CD4-positive, alpha-beta T cell (primary cell): ENCODE data around the gene AAK1. TPM values are rescaled to one million over a fixed set of nuclear protein-coding genes. Genes with fewer than 3 reads are reported as not detected.
"Not testable (repeated sequence)": the region's sequence is repeated elsewhere in the genome, so short reads cannot be mapped to it uniquely, and the experiment has no call there.

Source experiments
- ATAC-seq: fragments of 200-7000 bp; cut with Tn5 transposase; one replicate; pipeline ENCODE4 v1.10.0; 2022; ENCODE audit warnings: mild to moderate bottlenecking; ENCODE audit not compliant: poor library complexity
- CTCF ChIA-PET: fragments of 350-600 bp; sonication (Branson Sonifier 250); formaldehyde crosslinking; loops from one replicate; lab custom pipeline; 2021; ENCODE audit warnings: antibody characterized with exemption, inconsistent platforms; lab: Charles Lee
- POLR2A ChIA-PET: fragments of 350-600 bp; sonication (Branson Sonifier 250); formaldehyde crosslinking; loops from one replicate; lab custom pipeline; 2021; ENCODE audit warnings: antibody characterized with exemption, inconsistent platforms; lab: Charles Lee
- DNase-seq, 14 experiments: peaks; one replicate each; pipeline ENCODE4 v3.0.0-alpha.2; 2013 to 2020; ENCODE audit warnings: mixed read lengths in 2 of 14
- H3K27ac ChIP-seq, 2 donors: one replicate each; pipeline versions ENCODE4 v1.5.1 to v1.7.0; 2013; ENCODE audit warnings: low read length in 2 of 2, low read depth in 1 of 2, mild to moderate bottlenecking in 1 of 2
- H3K27me3 ChIP-seq, 2 experiments: 1 replicate in 1 of 2; 2 replicates in 1 of 2; pipeline versions ENCODE4 v1.6.1 to v1.7.0; 2013; ENCODE audit warnings: low read length in 2 of 2, control low read depth in 1 of 2, mild to moderate bottlenecking in 1 of 2, moderate library complexity in 1 of 2; ENCODE audit not compliant: insufficient read depth in 2 of 2, control insufficient read depth in 1 of 2
- H3K36me3 ChIP-seq: one replicate; pipeline ENCODE4 v1.6.1; 2013; ENCODE audit warnings: low read length, control low read depth; ENCODE audit not compliant: insufficient read depth
- H3K4me1 ChIP-seq: one replicate; pipeline ENCODE4 v1.6.1; 2013; ENCODE audit warnings: low read length, control low read depth; ENCODE audit not compliant: insufficient read depth
- H3K4me3 ChIP-seq: one replicate; pipeline ENCODE4 v1.5.1; 2013; ENCODE audit warnings: mild to moderate bottlenecking, low read length, moderate library complexity
- H3K9me3 ChIP-seq, 2 experiments: 1 replicate in 1 of 2; 2 replicates in 1 of 2; pipeline versions ENCODE4 v1.6.1 to v1.7.0; 2013; ENCODE audit warnings: low read length in 2 of 2, mild to moderate bottlenecking in 2 of 2, control low read depth in 1 of 2, moderate library complexity in 1 of 2; ENCODE audit not compliant: control insufficient read depth in 1 of 2, insufficient read depth in 1 of 2
- H3K27ac Mint-ChIP-seq: one replicate; pipeline ENCODE4 v1.8.0; 2020; ENCODE audit warnings: mixed read lengths
- H3K27me3 Mint-ChIP-seq: one replicate; pipeline ENCODE4 v1.8.0; 2021; ENCODE audit warnings: mixed read lengths
- H3K36me3 Mint-ChIP-seq: one replicate; pipeline ENCODE4 v1.8.0; 2021; ENCODE audit warnings: low read depth, mixed read lengths
- H3K4me1 Mint-ChIP-seq: one replicate; pipeline ENCODE4 v1.8.0; 2021; ENCODE audit warnings: low read depth, mixed read lengths
- H3K4me3 Mint-ChIP-seq: one replicate; pipeline ENCODE4 v1.8.0; 2020; ENCODE audit warnings: mild to moderate bottlenecking, mixed read lengths
- H3K9me3 Mint-ChIP-seq: one replicate; pipeline ENCODE4 v1.8.0; 2020; ENCODE audit warnings: mixed read lengths
- intact Hi-C, 2 experiments: fragments of 100-400 bp; cut with DNase I in 1 of 2; cut with micrococcal nuclease in 1 of 2; formaldehyde crosslinking; loops; one replicate each; pipeline versions ENCODE4 v1.15.1 to v1.9.0; 2023 to 2025; cut with DNase I, micrococcal nuclease
- total RNA-seq, 174 experiments: library from RNA in 2 of 174; stranded (reverse) in 2 of 174; gene quantifications; one replicate each; pipeline ENCODE4 v1.2.3 and lab custom pipeline; 2021 to 2026
- TF ChIP-seq, protein P1 (sequence below): fragments of 200-600 bp; IDR thresholded peaks from one replicate; pipeline ENCODE4 v1.8.0; 2022; ENCODE audit warnings: antibody characterized with exemption, mild to moderate bottlenecking

Gene AAK1
- total RNA-seq, 2 experiments from 2014 or later, result 201 to 208 TPM

DNA sequence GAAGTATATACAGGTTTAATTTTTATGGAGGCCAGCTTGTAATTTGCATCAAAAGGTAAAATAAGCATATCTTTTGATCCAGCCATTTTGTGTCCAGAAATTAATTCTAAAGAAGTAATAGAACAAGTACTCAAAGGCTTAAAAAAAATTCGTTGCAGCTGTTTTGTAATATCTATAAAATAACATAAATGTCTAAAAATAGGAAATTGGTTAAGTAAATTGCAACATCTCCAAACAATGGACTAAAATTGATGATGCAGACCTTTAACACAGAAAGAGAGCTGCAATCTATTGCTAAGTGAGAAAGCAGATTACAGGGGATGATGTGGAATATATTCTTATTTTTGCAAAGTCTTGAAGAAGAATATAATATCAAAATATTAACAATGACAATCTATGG is 19.4 kb downstream of the AAK1 start:
- Histone ChIP-seq H3K4me3 (no peak overlapping the region), H3K4me1 (peaks cover 79% of the 10 kb centered on the region), H3K27me3 (no peaks in the 10 kb centered on the region), H3K36me3 (peaks cover 6% of the 10 kb centered on the region), H3K27ac (no peak overlapping the region), H3K9me3 (no peaks in the 10 kb centered on the region)
- CTCF ChIA-PET, result interaction anchor here (1.3 kb wide), 1 partner anchor 100 kb away, joined by 3 read pairs; no protein-coding TSS in a partner anchor
- H3K27ac Mint-ChIP-seq, result peak overlapping the region; percentile 69
- no peak overlapping the region for H3K4me3 Mint-ChIP-seq
- intact Hi-C loops, result loop anchor here in 1 of 2 experiments (2.0 kb wide), 1 partner anchor 67 kb away; no protein-coding TSS in a partner anchor
- ATAC-seq (no peak), DNase-seq (no peak)
- peaks cover 7% of the 10 kb centered on the region for H3K36me3 Mint-ChIP-seq
- peaks cover 5% of the 10 kb centered on the region for H3K4me1 Mint-ChIP-seq
- H3K27me3 Mint-ChIP-seq, result no peaks in the 10 kb centered on the region
- POLR2A ChIA-PET, result interaction anchor here (0.6 to 2.3 kb wide), 3 partner anchors 18 to 248 kb away, joined by 3 to 12 read pairs (median 5); partner anchors contain the start of gene AAK1
- H3K9me3 Mint-ChIP-seq, result no peaks in the 10 kb centered on the region
- TF ChIP-seq, protein P1, sequence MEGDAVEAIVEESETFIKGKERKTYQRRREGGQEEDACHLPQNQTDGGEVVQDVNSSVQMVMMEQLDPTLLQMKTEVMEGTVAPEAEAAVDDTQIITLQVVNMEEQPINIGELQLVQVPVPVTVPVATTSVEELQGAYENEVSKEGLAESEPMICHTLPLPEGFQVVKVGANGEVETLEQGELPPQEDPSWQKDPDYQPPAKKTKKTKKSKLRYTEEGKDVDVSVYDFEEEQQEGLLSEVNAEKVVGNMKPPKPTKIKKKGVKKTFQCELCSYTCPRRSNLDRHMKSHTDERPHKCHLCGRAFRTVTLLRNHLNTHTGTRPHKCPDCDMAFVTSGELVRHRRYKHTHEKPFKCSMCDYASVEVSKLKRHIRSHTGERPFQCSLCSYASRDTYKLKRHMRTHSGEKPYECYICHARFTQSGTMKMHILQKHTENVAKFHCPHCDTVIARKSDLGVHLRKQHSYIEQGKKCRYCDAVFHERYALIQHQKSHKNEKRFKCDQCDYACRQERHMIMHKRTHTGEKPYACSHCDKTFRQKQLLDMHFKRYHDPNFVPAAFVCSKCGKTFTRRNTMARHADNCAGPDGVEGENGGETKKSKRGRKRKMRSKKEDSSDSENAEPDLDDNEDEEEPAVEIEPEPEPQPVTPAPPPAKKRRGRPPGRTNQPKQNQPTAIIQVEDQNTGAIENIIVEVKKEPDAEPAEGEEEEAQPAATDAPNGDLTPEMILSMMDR, result no peak

DNA sequence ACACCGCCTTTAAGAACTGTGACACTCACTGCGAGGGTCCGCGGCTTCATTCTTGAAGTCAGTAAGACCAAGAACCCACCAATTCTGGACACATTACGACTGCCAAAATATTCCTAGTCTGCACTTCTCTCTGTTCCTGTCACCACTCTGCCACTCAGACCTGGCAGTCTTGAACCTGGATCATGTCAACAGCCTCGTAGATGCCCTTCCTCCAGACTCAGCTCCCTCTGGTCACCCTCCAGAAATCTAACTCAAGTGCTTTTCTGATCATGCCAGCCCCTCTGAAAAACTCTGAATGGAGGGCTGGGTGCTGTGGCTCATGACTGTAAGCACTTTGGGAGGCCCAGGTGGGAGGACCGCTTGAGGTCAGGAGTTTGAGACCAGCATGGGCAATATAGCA is 20.3 kb downstream of the AAK1 start:
- Mint-ChIP-seq H3K4me3 (peak overlapping the region; percentile 9), H3K9me3 (no peaks in the 10 kb centered on the region), H3K27me3 (no peaks in the 10 kb centered on the region), H3K4me1 (peaks cover 5% of the 10 kb centered on the region), H3K36me3 (peaks cover 7% of the 10 kb centered on the region), H3K27ac (peak overlapping the region; percentile 69)
- Histone ChIP-seq H3K27me3 (no peaks in the 10 kb centered on the region), H3K27ac (no peak overlapping the region), H3K36me3 (peaks cover 6% of the 10 kb centered on the region), H3K9me3 (no peaks in the 10 kb centered on the region), H3K4me3 (no peak overlapping the region), H3K4me1 (peaks cover 81% of the 10 kb centered on the region)
- ATAC-seq, result no peak
- ChIA-PET CTCF (interaction anchor here (1.3 kb wide), 1 partner anchor 101 kb away, joined by 3 read pairs; no protein-coding TSS in a partner anchor), POLR2A (interaction anchor here (2.3 to 5.1 kb wide), 2 partner anchors 18 to 21 kb away, joined by 12 to 14 read pairs; partner anchors contain the start of gene AAK1)
- DNase-seq, result no peak
- TF ChIP-seq, protein P1, result no peak
- intact Hi-C loops, result loop anchor here in 1 of 2 experiments (2.0 kb wide), 1 partner anchor 18 kb away; no protein-coding TSS in a partner anchor

DNA sequence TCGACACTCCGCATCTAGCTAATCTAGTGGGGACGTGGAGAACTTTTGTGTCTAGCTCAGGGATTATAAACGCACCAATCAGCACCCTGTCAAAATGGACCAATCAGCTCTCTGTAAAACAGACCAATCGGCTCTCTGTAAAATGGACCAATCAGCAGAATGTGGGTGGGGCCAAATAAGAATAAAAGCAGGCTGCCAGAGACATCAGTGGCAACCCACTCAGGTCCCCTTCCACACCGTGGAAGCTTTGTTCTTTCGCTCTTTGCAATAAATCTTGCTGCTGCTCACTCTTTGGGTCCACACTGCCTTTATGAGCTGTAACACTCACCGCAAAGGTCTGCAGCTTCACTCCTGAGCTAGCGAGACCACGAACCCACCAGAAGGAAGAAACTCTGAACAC is 20.7 kb downstream of the AAK1 start:
- Mint-ChIP-seq H3K27ac (peak overlapping the region; percentile 69), H3K4me3 (peak overlapping the region; percentile 9)
- H3K9me3 ChIP-seq, DNase-seq, H3K27me3 ChIP-seq, H3K4me1 Mint-ChIP-seq, H3K9me3 Mint-ChIP-seq, H3K4me3 ChIP-seq, H3K27me3 Mint-ChIP-seq, H3K36me3 Mint-ChIP-seq, ATAC-seq, H3K27ac ChIP-seq, H3K36me3 ChIP-seq: not testable (repeated sequence)
- ChIA-PET CTCF (interaction anchor here (1.3 kb wide), 1 partner anchor 102 kb away, joined by 3 read pairs; no protein-coding TSS in a partner anchor), POLR2A (interaction anchor here (2.3 to 5.1 kb wide), 2 partner anchors 19 to 22 kb away, joined by 12 to 14 read pairs; partner anchors contain the start of gene AAK1)
- peaks cover 81% of the 10 kb centered on the region for H3K4me1 ChIP-seq
- intact Hi-C loops, result loop anchor here in 1 of 2 experiments (2.0 kb wide), 1 partner anchor 18 kb away; no protein-coding TSS in a partner anchor

DNA sequence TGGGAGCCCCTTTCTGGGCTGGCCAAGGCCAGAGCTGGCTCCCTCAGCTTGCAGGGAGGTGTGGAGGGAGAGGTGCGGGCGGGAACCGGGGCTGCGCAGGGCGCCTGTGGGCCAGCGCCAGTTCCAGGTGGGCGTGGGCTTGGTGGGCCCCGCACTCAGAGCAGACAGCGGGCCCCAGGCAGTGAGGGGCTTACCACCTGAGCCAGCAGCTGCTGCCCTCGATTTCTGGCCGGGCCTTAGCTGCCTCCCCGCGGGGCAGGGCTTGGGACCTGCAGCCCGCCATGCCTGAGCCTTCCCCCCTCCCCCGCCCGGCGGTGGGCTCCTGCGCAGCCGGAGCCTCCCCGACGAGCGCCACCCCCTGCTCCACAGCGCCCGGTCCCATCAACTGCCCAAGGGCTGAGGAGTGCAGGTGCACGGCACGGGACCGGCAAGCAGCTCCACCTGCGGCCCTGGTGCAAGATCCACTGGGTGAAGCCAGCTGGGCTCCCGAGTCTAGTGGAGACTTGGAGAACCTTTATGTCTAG is 21.5 kb downstream of the AAK1 start:
- peaks cover 79% of the 10 kb centered on the region for H3K4me1 ChIP-seq
- POLR2A ChIA-PET, result interaction anchor here (2.3 to 5.1 kb wide), 2 partner anchors 19 to 22 kb away, joined by 12 to 14 read pairs; partner anchors contain the start of gene AAK1
- H3K9me3 Mint-ChIP-seq, H3K27me3 Mint-ChIP-seq, H3K27me3 ChIP-seq, DNase-seq, H3K36me3 ChIP-seq, H3K9me3 ChIP-seq, ATAC-seq, H3K36me3 Mint-ChIP-seq, H3K27ac Mint-ChIP-seq, H3K4me3 Mint-ChIP-seq, H3K4me1 Mint-ChIP-seq, H3K27ac ChIP-seq, H3K4me3 ChIP-seq, CTCF ChIA-PET: not testable (repeated sequence)
- intact Hi-C loops, result loop anchor here in 1 of 2 experiments (2.0 kb wide), 1 partner anchor 19 kb away; no protein-coding TSS in a partner anchor
